ENCODE measurements around the gene GALNT17.

Gene GALNT17

GRCh38 chr7:71488308-71488707 lies 356.4 kb downstream of the GALNT17 start:
- DNase-seq (ENCODE audit: low read depth in 2 of 3, low spot score in 1 of 3) = no peak

GRCh38 chr7:71491336-71491735 lies 359.4 kb downstream of the GALNT17 start:
- DNase-seq (ENCODE audit: low read depth in 2 of 3, low spot score in 1 of 3) = no peak

- DNase-seq (ENCODE audit: low read depth in 2 of 3, low spot score in 1 of 3) = no peak
Observed at GRCh38 chr7:71495828-71496227, 363.9 kb downstream of the GALNT17 start.

GRCh38 chr7:71497256-71497946 lies 365.5 kb downstream of the GALNT17 start:
- DNase-seq (ENCODE audit: low read depth in 2 of 3, low spot score in 1 of 3) = no peak

GRCh38 chr7:71498381-71498780 lies 366.4 kb downstream of the GALNT17 start:
- DNase-seq (ENCODE audit: low read depth in 2 of 3, low spot score in 1 of 3) = no peak

- DNase-seq (ENCODE audit: low read depth in 2 of 3, low spot score in 1 of 3) = no peak
Observed at GRCh38 chr7:71504697-71505441, 372.9 kb downstream of the GALNT17 start.

GRCh38 chr7:71506822-71507221 lies 374.9 kb downstream of the GALNT17 start:
- no peak for DNase-seq (ENCODE audit: low read depth in 2 of 3, low spot score in 1 of 3)

GRCh38 chr7:71507680-71508602 lies 376.0 kb downstream of the GALNT17 start:
- DNase-seq (ENCODE audit: low read depth in 2 of 3, low spot score in 1 of 3) = no peak

GRCh38 chr7:71509381-71509780 lies 377.4 kb downstream of the GALNT17 start:
- no peak for DNase-seq (ENCODE audit: low read depth in 2 of 3, low spot score in 1 of 3)

GRCh38 chr7:71511361-71511807 lies 379.4 kb downstream of the GALNT17 start:
- no peak for DNase-seq (ENCODE audit: low read depth in 2 of 3, low spot score in 1 of 3)

GRCh38 chr7:71517940-71518699 lies 386.2 kb downstream of the GALNT17 start:
- DNase-seq (ENCODE audit: low read depth in 2 of 3, low spot score in 1 of 3) = no peak

- no peak for DNase-seq (ENCODE audit: low read depth in 2 of 3, low spot score in 1 of 3)
Observed at GRCh38 chr7:71518880-71519279, 386.9 kb downstream of the GALNT17 start.

- DNase-seq (ENCODE audit: low read depth in 2 of 3, low spot score in 1 of 3) = no peak
Observed at GRCh38 chr7:71521506-71521905, 389.6 kb downstream of the GALNT17 start.

- no peak for DNase-seq (ENCODE audit: low read depth in 2 of 3, low spot score in 1 of 3)
Observed at GRCh38 chr7:71526106-71526505, 394.2 kb downstream of the GALNT17 start.

- no peak for DNase-seq (ENCODE audit: low read depth in 2 of 3, low spot score in 1 of 3)
Observed at GRCh38 chr7:71527213-71527612, 395.3 kb downstream of the GALNT17 start.

- no peak for DNase-seq (ENCODE audit: low read depth in 2 of 3, low spot score in 1 of 3)
Observed at GRCh38 chr7:71535616-71536015, 403.7 kb downstream of the GALNT17 start.

- no peak for DNase-seq (ENCODE audit: low read depth in 2 of 3, low spot score in 1 of 3)
Observed at GRCh38 chr7:71538210-71538609, 406.3 kb downstream of the GALNT17 start.

- DNase-seq (ENCODE audit: low read depth in 2 of 3, low spot score in 1 of 3) = no peak
Observed at GRCh38 chr7:71539615-71540014, 407.7 kb downstream of the GALNT17 start.

- DNase-seq (ENCODE audit: low read depth in 2 of 3, low spot score in 1 of 3) = no peak
Observed at GRCh38 chr7:71541707-71542353, 409.9 kb downstream of the GALNT17 start.

- no peak for DNase-seq (ENCODE audit: low read depth in 2 of 3, low spot score in 1 of 3)
Observed at GRCh38 chr7:71543396-71543795, 411.5 kb downstream of the GALNT17 start.
